ENCODE measurements around the gene TUBA1C. TPM values are rescaled to one million over a fixed set of nuclear protein-coding genes. Genes with fewer than 3 reads are reported as not detected.

TUBA1C gene
- polyA plus RNA-seq, 1 experiment: 947 TPM

GRCh38 chr12:49272790-49273725, 8.2 kb downstream of the TUBA1C start:
- DNase-seq (ENCODE audit: low read depth, low spot score): no peak
- no peaks in the 10 kb centered on the region for H3K27me3 ChIP-seq (ENCODE audit: control insufficient read depth, insufficient read depth, low read length)
- TF ChIP-seq CTCF (IDR thresholded peaks at IDR 0.05; ENCODE audit: low read depth, low read length): no peak
- CTCF ChIA-PET: interaction anchor here (0.7 kb wide), 1 partner anchor 61 kb away, joined by 3 read pairs; no protein-coding TSS in a partner anchor
- no peak overlapping the region for H3K27ac ChIP-seq (ENCODE audit: low read depth, low read length)
- POLR2A ChIA-PET: no interaction called here
- H3K4me3 ChIP-seq (ENCODE audit: low read depth, low read length): no peak overlapping the region
- H3K9me3 ChIP-seq (ENCODE audit: control insufficient read depth, insufficient read depth, low read length): no peaks in the 10 kb centered on the region

GRCh38 chr12:49273726-49274395, 9.0 kb downstream of the TUBA1C start:
- Histone ChIP-seq H3K27ac (ENCODE audit: low read depth, low read length) (no peak overlapping the region), H3K27me3 (ENCODE audit: control insufficient read depth, insufficient read depth, low read length) (no peaks in the 10 kb centered on the region), H3K9me3 (ENCODE audit: control insufficient read depth, insufficient read depth, low read length) (no peaks in the 10 kb centered on the region), H3K4me3 (ENCODE audit: low read depth, low read length) (no peak overlapping the region)
- TF ChIP-seq CTCF (IDR thresholded peaks at IDR 0.05; ENCODE audit: low read depth, low read length): no peak
- CTCF ChIA-PET: interaction anchor here (0.7 kb wide), 1 partner anchor 60 kb away, joined by 3 read pairs; no protein-coding TSS in a partner anchor
- POLR2A ChIA-PET: interaction anchor here (1.0 kb wide), 1 partner anchor 8 kb away, joined by 3 read pairs; no protein-coding TSS in a partner anchor
- DNase-seq (ENCODE audit: low read depth, low spot score): no peak

GRCh38 chr12:49274396-49275069, 9.7 kb downstream of the TUBA1C start:
- CTCF ChIA-PET: no interaction called here
- POLR2A ChIA-PET: interaction anchor here (1.0 kb wide), 1 partner anchor 9 kb away, joined by 3 read pairs; no protein-coding TSS in a partner anchor
- Histone ChIP-seq H3K27me3 (ENCODE audit: control insufficient read depth, insufficient read depth, low read length) (no peaks in the 10 kb centered on the region), H3K9me3 (ENCODE audit: control insufficient read depth, insufficient read depth, low read length) (no peaks in the 10 kb centered on the region), H3K4me3 (ENCODE audit: low read depth, low read length) (no peak overlapping the region), H3K27ac (ENCODE audit: low read depth, low read length) (no peak overlapping the region)
- DNase-seq (ENCODE audit: low read depth, low spot score): no peak
- TF ChIP-seq CTCF (IDR thresholded peaks at IDR 0.05; ENCODE audit: low read depth, low read length): no peak

GRCh38 chr12:49276304-49277290, 11.7 kb downstream of the TUBA1C start:
- H3K27me3 ChIP-seq (ENCODE audit: control insufficient read depth, insufficient read depth, low read length): no peaks in the 10 kb centered on the region
- DNase-seq (ENCODE audit: low read depth, low spot score): no peak
- CTCF ChIA-PET: interaction anchor here (1.2 to 2.1 kb wide), 3 partner anchors 12 to 81 kb away, joined by 3 to 8 read pairs (median 6); no protein-coding TSS in a partner anchor
- no peak overlapping the region for H3K27ac ChIP-seq (ENCODE audit: low read depth, low read length)
- no peaks in the 10 kb centered on the region for H3K9me3 ChIP-seq (ENCODE audit: control insufficient read depth, insufficient read depth, low read length)
- TF ChIP-seq CTCF (IDR thresholded peaks at IDR 0.05; ENCODE audit: low read depth, low read length): no peak
- POLR2A ChIA-PET: interaction anchor here (0.6 to 1.4 kb wide), 4 partner anchors 8 to 253 kb away, joined by 3 to 4 read pairs (median 3); no protein-coding TSS in a partner anchor
- no peak overlapping the region for H3K4me3 ChIP-seq (ENCODE audit: low read depth, low read length)
